Cerebellar cortex (tissue), 1 donor: ENCODE results near the gene MALRD1.

Experiments used
- DNase-seq: peaks from one replicate; pipeline ENCODE4 v3.0.0-alpha.2; 2015; ENCODE audit warnings: low spot score

MALRD1 gene

DNA sequence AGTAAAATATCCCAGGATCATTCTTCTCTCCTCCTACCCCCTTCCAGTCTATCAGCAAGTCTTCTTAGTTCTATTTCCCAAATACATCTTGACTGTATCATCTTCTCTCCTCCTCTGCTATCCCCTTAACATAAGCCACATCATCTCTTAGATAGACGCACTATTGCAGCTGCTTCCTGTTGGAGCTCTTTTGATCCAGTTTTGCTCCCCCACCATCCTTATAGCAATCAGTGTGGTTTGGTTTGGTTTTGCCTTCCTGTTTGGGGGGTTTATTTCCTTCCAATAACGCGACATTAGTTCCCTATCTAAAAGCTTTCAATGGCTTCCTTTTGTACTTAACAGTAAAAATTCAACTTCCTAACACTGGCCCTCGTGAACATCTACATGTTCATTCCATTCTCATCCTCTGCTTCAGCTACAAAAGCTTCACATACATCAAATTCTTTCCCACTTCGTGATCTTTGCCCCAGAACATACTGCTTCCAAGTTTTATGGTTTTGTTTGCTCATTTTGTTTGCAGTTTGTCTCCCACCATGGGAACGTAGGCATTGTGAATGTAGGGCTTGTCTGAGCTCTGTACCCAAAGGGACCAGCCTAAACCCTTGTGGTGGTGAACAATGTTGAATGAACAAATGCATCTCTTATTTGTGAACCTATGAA is 734.0 kb downstream of the MALRD1 start:
- DNase-seq = no peak

DNA sequence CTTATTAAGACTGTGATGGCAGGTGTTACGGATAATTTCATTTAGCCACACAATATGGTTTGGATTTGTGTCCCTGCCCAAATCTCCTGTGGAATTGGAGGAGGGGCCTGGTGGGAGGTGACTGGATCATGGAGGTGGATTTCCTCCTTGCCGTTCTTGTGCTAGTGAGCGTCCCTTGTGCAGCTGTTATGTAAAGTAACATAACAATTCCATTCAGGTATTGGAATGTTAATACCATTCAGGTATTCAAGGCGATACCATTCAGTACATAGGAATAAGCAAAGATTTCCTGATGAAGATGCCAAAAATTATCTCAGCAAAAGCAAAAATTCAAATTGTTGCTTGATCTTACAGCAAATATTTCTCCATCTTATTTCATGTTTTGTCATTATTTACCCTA is 735.1 kb downstream of the MALRD1 start:
- DNase-seq = no peak
